ENCODE data around the gene PLSCR5. TPM values are rescaled to one million over a fixed set of nuclear protein-coding genes. Genes with fewer than 3 reads are reported as not detected.

Gene PLSCR5
- total and polyA plus RNA-seq, 7 experiments from 2014 or later: not detected

DNA sequence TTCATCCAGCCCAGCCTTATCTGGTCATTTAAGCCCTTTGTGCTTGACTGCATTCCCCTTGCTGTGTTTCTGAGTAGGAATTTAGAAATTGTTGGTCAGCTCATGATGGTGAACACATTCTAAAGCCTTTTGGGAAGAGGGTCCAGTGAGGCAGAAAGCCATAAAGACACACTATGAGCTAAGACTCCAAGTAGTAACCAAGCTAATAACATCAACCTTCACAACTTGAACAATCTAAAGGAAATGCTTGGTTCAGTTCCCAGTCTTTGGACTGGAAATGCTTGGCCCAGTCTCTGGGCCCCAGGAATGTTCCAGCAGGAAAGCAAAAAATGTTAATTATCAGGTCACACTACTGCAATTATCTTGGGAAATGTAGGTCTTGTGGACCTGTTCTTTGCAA, 68.5 kb downstream of the PLSCR5 start:
- Mint-ChIP-seq H3K27ac (no peak overlapping the region), H3K27me3 (no peaks in the 10 kb centered on the region), H3K4me1 (peaks cover 17 to 60% (median 31%) of the 10 kb centered on the region in 7 donors), H3K9me3 (no peaks in the 10 kb centered on the region), H3K4me3 (no peak overlapping the region), H3K36me3 (peaks cover 3 to 45% (median 19%) of the 10 kb centered on the region in 5 donors)
- Histone ChIP-seq H3K9me3 (ENCODE audit: control insufficient read depth in 2 of 3, low read length in 3 of 3) (no peaks in the 10 kb centered on the region), H3K4me3 (ENCODE audit: low read length) (no peak overlapping the region), H3K36me3 (ENCODE audit: control insufficient read depth in 2 of 3, insufficient read depth in 3 of 3, low read length in 3 of 3) (peaks cover 0 to 4% (median 0%) of the 10 kb centered on the region in 3 experiments), H3K27me3 (ENCODE audit: control insufficient read depth in 2 of 2, insufficient read depth in 2 of 2, low read length in 2 of 2) (no peaks in the 10 kb centered on the region), H3K27ac (ENCODE audit: low read depth, low read length) (no peak overlapping the region), H3K4me1 (ENCODE audit: control insufficient read depth in 2 of 2, insufficient read depth in 2 of 2, low read length in 2 of 2) (peaks cover 9 to 12% of the 10 kb centered on the region in 2 donors)
- intact Hi-C loops (cut with micrococcal nuclease): no loop called here
- ChIA-PET POLR2A (no interaction called here), CTCF (no interaction called here)
- DNase-seq (no peak), ATAC-seq (no peak)

Other genes with a start within 250 kb of the PLSCR5 start
- gene PLSCR2, start 135.8 kb downstream of the PLSCR5 start, total RNA-seq: under 1 TPM in 4 of 5 experiments, not detected in 1; 0.44 to 0.89 (median 0.72) TPM
- gene PLSCR2, start 135.8 kb downstream of the PLSCR5 start, polyA plus RNA-seq: under 1 TPM in 1 of 2 donors, not detected in 1; 0.30 TPM
- gene PLSCR1, start 60.7 kb downstream of the PLSCR5 start, total RNA-seq: 100 to 1,000 TPM in 1 of 5 experiments, 10 to 100 TPM in 4; 14.6 to 174 (median 16.1) TPM
- gene PLSCR1, start 60.7 kb downstream of the PLSCR5 start, polyA plus RNA-seq: 10 to 100 TPM; 17.7 to 20.5 TPM

All from naive thymus-derived CD4-positive, alpha-beta T cell (primary cell).